Natural killer cell treated with Interleukin-12 subunit alpha and Interleukin-12 subunit beta and Interleukin-15 and Interleukin-18, amount 100 ng/mL, for 72 hours (primary cell): ENCODE data around the gene IGFL4. TPM values are rescaled to one million over a fixed set of nuclear protein-coding genes. Genes with fewer than 3 reads are reported as not detected.
A peak's percentile ranks its signal among the peaks of the same experiment; 100 is the strongest.
"Not testable (repeated sequence)": the region's sequence is repeated elsewhere in the genome, so short reads cannot be mapped to it uniquely, and the experiment has no call there.

Experiments
- ATAC-seq, 2 donors: fragments of 150-1000 bp; cut with Tn5 transposase in 1 of 2; sonication (Bioruptor Pico), chemical (Tn5 transposase) in 1 of 2; 2 replicates each; pipeline ENCODE4 v1.10.0; 2021
- DNase-seq: peaks from one replicate; pipeline ENCODE4 v3.0.0; 2022; ENCODE audit warnings: low spot score
- H3K27ac Mint-ChIP-seq, 2 donors: 1 replicate in 1 of 2; 2 replicates in 1 of 2; pipeline ENCODE4 v1.8.0; 2022; ENCODE audit warnings: mixed read lengths in 2 of 2, mild to moderate bottlenecking in 1 of 2, moderate library complexity in 1 of 2
- H3K27me3 Mint-ChIP-seq, 2 donors: 1 replicate in 1 of 2; 2 replicates in 1 of 2; pipeline ENCODE4 v1.8.0; 2022; ENCODE audit warnings: mixed read lengths in 2 of 2
- H3K36me3 Mint-ChIP-seq: one replicate; pipeline ENCODE4 v1.8.0; 2022; ENCODE audit warnings: mixed read lengths
- H3K4me1 Mint-ChIP-seq, 2 donors: 1 replicate in 1 of 2; 2 replicates in 1 of 2; pipeline ENCODE4 v1.8.0; 2022; ENCODE audit warnings: low read depth in 2 of 2, mixed read lengths in 2 of 2, mild to moderate bottlenecking in 1 of 2
- H3K4me3 Mint-ChIP-seq: one replicate; pipeline ENCODE4 v1.8.0; 2022; ENCODE audit warnings: mixed read lengths
- H3K9me3 Mint-ChIP-seq: 2 replicates; pipeline ENCODE4 v1.8.0; 2022; ENCODE audit warnings: mixed read lengths
- total RNA-seq, 2 donors: library from RNA; stranded (reverse); gene quantifications; one replicate each; pipeline ENCODE4 v1.2.3, GENCODE V29; 2022

Gene IGFL4
- total RNA-seq, result not detected

- no peak for DNase-seq
- no peak for ATAC-seq
- Mint-ChIP-seq H3K9me3 (no peaks in the 10 kb centered on the region), H3K27me3 (peaks cover 42 to 62% of the 10 kb centered on the region in 2 donors), H3K27ac (no peak within 1 kb of the TSS), H3K36me3 (no peaks in the 10 kb centered on the region), H3K4me3 (no peak within 1 kb of the TSS), H3K4me1 (no peaks in the 10 kb centered on the region)
These were observed at the start of gene IGFL4 for GRCh38 chr19:46040952-46041500. TSS of gene IGFL4 (minus strand) at chr19:46041002. CDS start at chr19:46040962, 40 bp downstream.

DNA sequence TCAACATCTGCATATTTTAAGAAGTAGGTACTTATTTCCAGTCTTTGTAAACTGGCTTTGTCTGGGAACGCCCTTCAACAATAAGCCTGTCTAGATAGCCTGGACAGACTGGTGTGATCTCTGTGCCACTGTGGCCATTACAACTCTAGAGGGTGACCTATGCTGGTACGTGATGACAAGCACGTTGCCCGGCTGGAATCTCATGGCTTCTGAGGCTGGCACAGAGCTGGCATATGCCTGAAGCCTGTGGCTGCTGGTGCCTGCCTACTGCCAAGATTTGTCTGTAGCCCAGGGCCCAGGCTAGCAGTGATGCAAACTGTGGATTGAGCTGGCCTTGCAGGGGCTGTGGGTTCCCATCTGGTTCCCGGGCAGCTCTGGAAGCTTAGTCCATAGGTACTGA, 49.6 kb upstream of the IGFL4 start:
- ATAC-seq (no peak), DNase-seq (no peak)
- Mint-ChIP-seq H3K27ac (no peak overlapping the region), H3K36me3 (peaks cover 27% of the 10 kb centered on the region), H3K4me1 (no peaks in the 10 kb centered on the region), H3K27me3 (peaks cover 37 to 71% of the 10 kb centered on the region in 2 donors), H3K4me3 (no peak overlapping the region), H3K9me3 (peaks cover 12% of the 10 kb centered on the region)

DNA sequence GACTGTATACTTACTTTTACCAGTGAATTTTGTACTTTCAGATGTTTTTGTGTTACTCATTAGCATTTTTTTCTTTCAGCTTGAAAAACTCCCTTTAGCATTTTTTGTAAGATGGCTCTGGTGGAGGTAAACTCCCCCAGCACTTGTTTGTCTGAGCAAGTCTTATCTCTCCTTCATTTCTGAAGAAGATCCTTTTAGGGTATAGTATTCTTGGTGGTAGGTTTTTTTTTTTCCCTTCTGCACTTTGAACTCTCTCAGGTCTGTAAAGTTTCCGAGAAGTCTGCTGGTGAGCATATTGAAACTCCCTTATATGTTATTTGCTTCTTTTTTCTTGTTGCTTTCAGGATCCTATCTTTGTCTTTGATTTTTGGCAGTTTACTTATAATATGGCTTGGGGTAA, 48.6 kb upstream of the IGFL4 start:
- DNase-seq, result no peak
- peaks cover 40 to 69% of the 10 kb centered on the region in 2 donors for H3K27me3 Mint-ChIP-seq

DNA sequence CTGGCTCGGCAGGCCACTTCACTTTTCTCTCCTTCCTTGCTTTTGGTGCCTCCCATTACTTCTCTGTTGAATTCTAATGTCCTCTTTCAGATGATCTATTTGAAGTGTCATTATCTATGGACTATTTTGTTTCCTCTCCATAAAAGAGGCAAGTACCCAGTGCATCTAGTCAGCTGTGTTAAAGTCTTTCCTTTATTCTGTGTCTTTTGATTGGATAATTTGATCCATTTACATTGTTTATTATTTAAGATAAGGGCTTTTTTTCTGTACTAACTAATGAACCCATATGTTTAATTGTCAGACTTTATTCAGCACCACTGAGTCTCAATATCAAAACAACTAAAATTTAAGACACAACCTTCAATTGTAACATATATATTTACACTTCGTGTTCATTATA, 47.3 kb upstream of the IGFL4 start:
- Mint-ChIP-seq H3K4me1 (no peaks in the 10 kb centered on the region), H3K4me3 (no peak overlapping the region), H3K27me3 (peaks cover 44 to 70% of the 10 kb centered on the region in 2 donors), H3K9me3 (peaks cover 15% of the 10 kb centered on the region), H3K36me3 (peaks cover 37% of the 10 kb centered on the region), H3K27ac (no peak overlapping the region)
- no peak for DNase-seq
- no peak for ATAC-seq

More for the DNA sequence above, 48.6 kb upstream of the IGFL4 start:
- Mint-ChIP-seq H3K36me3 (peaks cover 37% of the 10 kb centered on the region), H3K27ac (no peak overlapping the region), H3K4me1 (no peaks in the 10 kb centered on the region), H3K9me3 (peaks cover 15% of the 10 kb centered on the region), H3K4me3 (no peak overlapping the region)
- no peak for ATAC-seq

DNA sequence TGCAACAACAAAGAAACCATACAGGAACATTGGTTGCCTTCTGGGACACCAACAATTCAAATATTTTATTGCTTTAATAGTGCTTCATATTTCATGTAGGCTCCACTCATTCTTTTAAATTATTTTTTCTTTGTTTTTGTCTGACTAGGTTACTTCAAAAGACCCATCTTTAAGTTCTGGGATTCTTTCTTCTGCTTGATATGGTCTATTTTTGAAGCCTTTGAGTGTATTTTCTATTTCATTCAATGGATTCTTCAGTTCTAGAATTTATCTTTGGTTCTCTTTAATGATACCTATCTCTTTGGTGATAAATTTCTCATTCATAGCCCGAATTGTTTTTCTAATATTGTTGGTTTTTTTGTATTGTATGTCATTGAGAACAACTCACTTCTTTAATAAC, 45.1 kb upstream of the IGFL4 start:
- Mint-ChIP-seq H3K27me3 (peaks cover 54 to 88% of the 10 kb centered on the region in 2 donors), H3K4me3 (no peak overlapping the region), H3K9me3 (peaks cover 15% of the 10 kb centered on the region), H3K36me3 (peaks cover 37% of the 10 kb centered on the region), H3K4me1 (peaks cover 0 to 3% of the 10 kb centered on the region in 2 donors), H3K27ac (no peak overlapping the region)
- ATAC-seq, result no peak
- no peak for DNase-seq

- DNase-seq, result no peak
These were observed 41.9 kb upstream of the IGFL4 start for GRCh38 chr19:46082728-46083050.

GRCh38 chr19:46081928-46082727, 41.3 kb upstream of the IGFL4 start:
- H3K36me3 Mint-ChIP-seq, result peaks cover 27% of the 10 kb centered on the region
- H3K27ac Mint-ChIP-seq, result no peak overlapping the region
- peaks cover 0 to 7% of the 10 kb centered on the region in 2 donors for H3K4me1 Mint-ChIP-seq
- peak in 1 of 2 donors; percentile 17 for ATAC-seq
- H3K4me3 Mint-ChIP-seq, result no peak overlapping the region
- no peak for DNase-seq
- H3K9me3 Mint-ChIP-seq, result peaks cover 12% of the 10 kb centered on the region
- H3K27me3 Mint-ChIP-seq, result peaks cover 61 to 88% of the 10 kb centered on the region in 2 donors

More at GRCh38 chr19:46082728-46083050, 41.9 kb upstream of the IGFL4 start:
- Mint-ChIP-seq H3K27me3 (peaks cover 56 to 83% of the 10 kb centered on the region in 2 donors), H3K4me1 (peaks cover 0 to 6% of the 10 kb centered on the region in 2 donors), H3K27ac (no peak overlapping the region), H3K4me3 (no peak overlapping the region), H3K9me3 (peaks cover 12% of the 10 kb centered on the region), H3K36me3 (peaks cover 27% of the 10 kb centered on the region)
- ATAC-seq, result no peak

DNA sequence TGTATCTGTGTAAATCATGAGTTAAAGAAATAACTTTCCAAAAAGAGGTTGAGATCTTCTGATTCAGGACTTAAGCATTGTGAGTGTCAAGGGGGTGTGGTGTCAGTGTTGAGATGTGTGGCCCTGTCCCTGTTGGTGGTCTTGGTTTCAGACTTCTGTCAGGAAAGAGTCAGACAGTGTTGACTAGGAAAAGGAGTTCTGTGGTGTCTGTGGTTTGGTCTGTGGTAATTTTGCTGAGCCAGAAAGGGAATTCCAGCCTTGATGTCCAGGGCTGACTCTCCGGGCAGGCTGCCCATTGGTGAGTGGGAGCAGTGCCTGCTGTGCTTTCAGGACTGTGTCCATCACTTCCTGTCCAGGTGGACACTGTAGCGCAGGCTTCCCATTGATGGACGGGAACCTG, 39.8 kb upstream of the IGFL4 start:
- Mint-ChIP-seq H3K4me3 (no peak overlapping the region), H3K27me3 (peaks cover 67 to 91% of the 10 kb centered on the region in 2 donors), H3K27ac (no peak overlapping the region), H3K36me3 (peaks cover 12% of the 10 kb centered on the region), H3K4me1 (peaks cover 0 to 8% of the 10 kb centered on the region in 2 donors), H3K9me3 (peaks cover 4% of the 10 kb centered on the region)
- ATAC-seq, result no peak
- no peak for DNase-seq

GRCh38 chr19:46079576-46079975, 38.8 kb upstream of the IGFL4 start:
- Mint-ChIP-seq H3K36me3 (peaks cover 2% of the 10 kb centered on the region), H3K4me3 (no peak overlapping the region), H3K27me3 (peaks cover 68 to 86% of the 10 kb centered on the region in 2 donors), H3K9me3 (no peaks in the 10 kb centered on the region), H3K4me1 (peaks cover 0 to 8% of the 10 kb centered on the region in 2 donors), H3K27ac (no peak overlapping the region)
- no peak for DNase-seq
- ATAC-seq, result no peak

DNA sequence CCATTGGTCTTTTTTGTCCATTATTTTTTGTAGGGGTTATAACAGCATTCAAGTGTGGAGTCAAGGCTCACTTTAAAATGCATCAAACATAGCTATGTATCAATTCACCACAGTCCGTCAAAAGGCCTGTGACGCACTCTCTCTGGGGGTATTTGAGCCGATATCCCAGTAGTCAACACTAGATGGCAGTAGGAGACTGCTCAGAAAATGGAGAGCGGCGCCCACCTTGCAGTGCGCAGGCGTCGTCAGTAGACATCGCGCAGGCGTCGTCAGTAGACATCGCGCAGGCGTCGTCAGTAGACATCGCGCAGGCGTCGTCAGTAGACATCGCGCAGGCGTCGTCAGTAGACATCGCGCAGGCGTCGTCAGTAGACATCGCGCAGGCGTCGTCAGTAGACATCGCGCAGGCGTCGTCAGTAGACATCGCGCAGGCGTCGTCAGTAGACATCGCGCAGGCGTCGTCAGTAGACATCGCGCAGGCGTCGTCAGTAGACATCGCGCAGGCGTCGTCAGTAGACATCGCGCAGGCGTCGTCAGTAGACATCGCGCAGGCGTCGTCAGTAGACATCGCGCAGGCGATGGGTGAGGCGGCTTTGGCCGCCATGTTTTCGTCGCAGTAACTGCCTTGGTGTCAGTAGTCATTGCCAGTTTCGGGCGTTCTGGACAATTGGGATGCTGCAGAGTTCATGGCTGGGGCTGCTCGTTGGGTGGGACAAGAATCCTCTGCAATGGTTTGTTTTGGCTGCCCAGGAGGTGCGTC, 38.0 kb upstream of the IGFL4 start:
- not testable (repeated sequence) for H3K9me3 Mint-ChIP-seq, H3K36me3 Mint-ChIP-seq, DNase-seq, H3K4me3 Mint-ChIP-seq, ATAC-seq, H3K27ac Mint-ChIP-seq, H3K4me1 Mint-ChIP-seq
- peaks cover 64 to 81% of the 10 kb centered on the region in 2 donors for H3K27me3 Mint-ChIP-seq

GRCh38 chr19:46077815-46078167, 37.0 kb upstream of the IGFL4 start:
- H3K4me1 Mint-ChIP-seq, result peaks cover 0 to 8% of the 10 kb centered on the region in 2 donors
- peaks cover 61 to 81% of the 10 kb centered on the region in 2 donors for H3K27me3 Mint-ChIP-seq
- DNase-seq (no peak), ATAC-seq (no peak)
- no peak overlapping the region for H3K4me3 Mint-ChIP-seq
- H3K36me3 Mint-ChIP-seq, result no peaks in the 10 kb centered on the region
- H3K9me3 Mint-ChIP-seq, result no peaks in the 10 kb centered on the region
- H3K27ac Mint-ChIP-seq, result no peak overlapping the region

GRCh38 chr19:46076951-46077814, 36.4 kb upstream of the IGFL4 start:
- Mint-ChIP-seq H3K4me1 (peaks cover 0 to 6% of the 10 kb centered on the region in 2 donors), H3K4me3 (no peak overlapping the region), H3K36me3 (no peaks in the 10 kb centered on the region), H3K27ac (no peak overlapping the region), H3K27me3 (peaks cover 62 to 82% of the 10 kb centered on the region in 2 donors), H3K9me3 (no peaks in the 10 kb centered on the region)
- DNase-seq (no peak), ATAC-seq (peak in 1 of 2 donors; percentile 41)
